SH-SY5Y (cell line): Measurements from ENCODE around the gene STAC2.

Experiments
- GATA2 ChIP-seq: IDR thresholded peaks from 2 replicates; pipeline ENCODE4 v1.6.1; 2011; ENCODE audit warnings: mild to moderate bottlenecking, low read depth, low read length
- GATA3 ChIP-seq: IDR thresholded peaks from 2 replicates; pipeline ENCODE4 v1.6.1; 2011; ENCODE audit warnings: low read depth, mild to moderate bottlenecking, low read length, moderate library complexity

- TF ChIP-seq GATA2 (no peak), GATA3 (no peak)
These were observed 26.0 kb downstream of the STAC2 start for GRCh38 chr17:39199820-39200069.
